Neural progenitor cell (in vitro differentiated cells): ENCODE results near the gene EPHA3. TPM values are rescaled to one million over a fixed set of nuclear protein-coding genes. Genes with fewer than 3 reads are reported as not detected.

Experiments used
- DNase-seq: peaks from one replicate; pipeline ENCODE4 v3.0.0-alpha.2; 2016; ENCODE audit warnings: low spot score
- H2AFZ ChIP-seq: fragments of 200-600 bp; sonication (generic); replicated peaks from 2 replicates; pipeline ENCODE4 v1.6.1; 2016; ENCODE audit warnings: antibody characterized with exemption
- H3F3A ChIP-seq: fragments of 200-600 bp; sonication (generic); 2 replicates; pipeline ENCODE4 v1.6.1; 2016; ENCODE audit warnings: antibody characterized with exemption, low read depth
- H3K27ac ChIP-seq: fragments of 200-600 bp; sonication (generic); 2 replicates; pipeline ENCODE4 v1.5.1; 2016; ENCODE audit warnings: mild to moderate bottlenecking
- H3K27me3 ChIP-seq: fragments of 200-600 bp; sonication (generic); 2 replicates; pipeline ENCODE4 v1.6.1; 2016; ENCODE audit warnings: mild to moderate bottlenecking, moderate library complexity
- H3K36me3 ChIP-seq: fragments of 200-600 bp; sonication (generic); 2 replicates; pipeline ENCODE4 v1.5.1; 2016
- H3K4me1 ChIP-seq: fragments of 200-600 bp; sonication (generic); 2 replicates; pipeline ENCODE4 v1.6.1; 2016; ENCODE audit warnings: mixed run types
- H3K4me2 ChIP-seq: fragments of 200-600 bp; sonication (generic); 2 replicates; pipeline ENCODE4 v1.6.1; 2016
- H3K4me3 ChIP-seq: fragments of 200-600 bp; sonication (generic); 2 replicates; pipeline ENCODE4 v1.5.1; 2016
- H3K79me2 ChIP-seq: fragments of 200-600 bp; sonication (generic); 2 replicates; pipeline ENCODE4 v1.6.1; 2016; ENCODE audit warnings: low read depth
- H3K9ac ChIP-seq: fragments of 200-600 bp; sonication (generic); 2 replicates; pipeline ENCODE4 v1.6.1; 2016
- H3K9me3 ChIP-seq: fragments of 200-600 bp; sonication (generic); 2 replicates; pipeline ENCODE4 v1.5.1; 2016; ENCODE audit warnings: low read depth
- H4K20me1 ChIP-seq: fragments of 200-600 bp; sonication (generic); 2 replicates; pipeline ENCODE4 v1.6.1; 2016; ENCODE audit warnings: low read depth
- H3K27ac Mint-ChIP-seq: 3 replicates; pipeline ENCODE4 v1.8.0; 2021; ENCODE audit warnings: mixed read lengths
- H3K27me3 Mint-ChIP-seq: 2 replicates; pipeline ENCODE4 v1.8.0; 2022; ENCODE audit warnings: low read depth, mild to moderate bottlenecking, inconsistent platforms, moderate library complexity, mixed read lengths; ENCODE audit not compliant: insufficient read depth
- H3K36me3 Mint-ChIP-seq: 3 replicates; pipeline ENCODE4 v1.8.0; 2021; ENCODE audit warnings: mixed read lengths
- H3K4me1 Mint-ChIP-seq: 3 replicates; pipeline ENCODE4 v1.8.0; 2021; ENCODE audit warnings: mixed read lengths
- H3K4me3 Mint-ChIP-seq: 3 replicates; pipeline ENCODE4 v1.8.0; 2021; ENCODE audit warnings: mild to moderate bottlenecking, moderate library complexity, mixed read lengths
- H3K9me3 Mint-ChIP-seq: 3 replicates; pipeline ENCODE4 v1.8.0; 2020; ENCODE audit warnings: mixed read lengths
- CTCF ChIP-seq: fragments of 200-600 bp; sonication (generic); IDR thresholded peaks from 2 replicates; pipeline ENCODE4 v1.5.1; 2017; ENCODE audit warnings: antibody characterized with exemption, mild to moderate bottlenecking
- EZH2 ChIP-seq: fragments of 200-600 bp; sonication (generic); IDR thresholded peaks from 2 replicates; pipeline ENCODE4 v1.6.1; 2017; ENCODE audit warnings: antibody characterized with exemption, mild to moderate bottlenecking, moderate library complexity
- EZH2phosphoT487 ChIP-seq: fragments of 200-600 bp; sonication (generic); IDR thresholded peaks from 2 replicates; pipeline ENCODE4 v1.6.1; 2017; ENCODE audit warnings: antibody characterized with exemption
- total RNA-seq: library from RNA; depleted of rRNA; stranded (reverse); fragments of >200 nt; gene quantifications from 2 replicates; pipeline ENCODE4 v1.2.3, GENCODE V29; 2015; ENCODE audit warnings: low replicate concordance

Gene EPHA3
- total RNA-seq, 1 donor from 2014 or later, result 0.36 TPM

DNA sequence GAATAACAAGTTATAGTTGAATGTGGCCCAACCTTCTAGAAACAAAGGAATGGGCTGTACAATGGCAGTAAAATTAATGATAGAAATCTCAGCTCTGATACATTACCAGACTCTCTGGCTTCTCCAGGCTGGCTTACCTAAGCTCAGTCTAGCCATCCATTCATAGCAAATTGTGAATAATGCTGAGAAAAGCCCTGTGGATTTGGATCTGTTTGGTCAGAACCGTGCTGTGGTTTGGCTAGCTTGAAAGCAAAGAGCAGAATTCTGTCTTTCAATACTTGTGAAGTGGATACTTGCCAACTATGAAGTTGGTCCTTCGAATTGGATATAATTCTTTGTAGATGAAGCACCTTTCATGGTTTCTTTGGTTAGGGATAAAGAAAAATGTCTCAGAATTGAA lies 199.1 kb downstream of the EPHA3 start:
- H3K9ac ChIP-seq, result no peak overlapping the region

GRCh38 chr3:89311581-89311980 lies 204.2 kb downstream of the EPHA3 start:
- no peaks in the 10 kb centered on the region for H3F3A ChIP-seq
- no peak for DNase-seq
- H3K79me2 ChIP-seq, result no peaks in the 10 kb centered on the region
- Mint-ChIP-seq H3K4me1 (peaks cover 24% of the 10 kb centered on the region), H3K4me3 (no peak overlapping the region), H3K36me3 (no peaks in the 10 kb centered on the region), H3K27ac (no peak overlapping the region), H3K27me3 (no peaks in the 10 kb centered on the region), H3K9me3 (peaks cover 2% of the 10 kb centered on the region)
- no peak overlapping the region for H3K27ac ChIP-seq
- no peak overlapping the region for H3K4me2 ChIP-seq
- TF ChIP-seq CTCF (no peak), EZH2 (no peak), EZH2phosphoT487 (no peak)
- no peaks in the 10 kb centered on the region for H3K27me3 ChIP-seq
- no peak overlapping the region for H3K9ac ChIP-seq
- H3K4me3 ChIP-seq, result no peak overlapping the region
- H2AFZ ChIP-seq, result no peak overlapping the region
- H3K9me3 ChIP-seq, result no peaks in the 10 kb centered on the region
- H3K36me3 ChIP-seq, result no peaks in the 10 kb centered on the region
- H4K20me1 ChIP-seq, result no peaks in the 10 kb centered on the region
- H3K4me1 ChIP-seq, result no peaks in the 10 kb centered on the region

More for the DNA sequence above, 199.1 kb downstream of the EPHA3 start:
- Histone ChIP-seq H3K27me3 (no peaks in the 10 kb centered on the region), H3K9me3 (no peaks in the 10 kb centered on the region), H3K4me3 (no peak overlapping the region), H4K20me1 (no peaks in the 10 kb centered on the region), H3K79me2 (no peaks in the 10 kb centered on the region), H3K4me1 (no peaks in the 10 kb centered on the region), H3K4me2 (no peak overlapping the region), H3K36me3 (no peaks in the 10 kb centered on the region), H2AFZ (no peak overlapping the region), H3K27ac (no peak overlapping the region), H3F3A (no peaks in the 10 kb centered on the region)
- H3K4me1 Mint-ChIP-seq, result peaks cover 6% of the 10 kb centered on the region
- H3K27ac Mint-ChIP-seq, result no peak overlapping the region
- TF ChIP-seq CTCF (no peak), EZH2phosphoT487 (no peak), EZH2 (no peak)
- peaks cover 2% of the 10 kb centered on the region for H3K36me3 Mint-ChIP-seq
- no peak overlapping the region for H3K4me3 Mint-ChIP-seq
- no peaks in the 10 kb centered on the region for H3K27me3 Mint-ChIP-seq
- peaks cover 2% of the 10 kb centered on the region for H3K9me3 Mint-ChIP-seq
- DNase-seq, result no peak

DNA sequence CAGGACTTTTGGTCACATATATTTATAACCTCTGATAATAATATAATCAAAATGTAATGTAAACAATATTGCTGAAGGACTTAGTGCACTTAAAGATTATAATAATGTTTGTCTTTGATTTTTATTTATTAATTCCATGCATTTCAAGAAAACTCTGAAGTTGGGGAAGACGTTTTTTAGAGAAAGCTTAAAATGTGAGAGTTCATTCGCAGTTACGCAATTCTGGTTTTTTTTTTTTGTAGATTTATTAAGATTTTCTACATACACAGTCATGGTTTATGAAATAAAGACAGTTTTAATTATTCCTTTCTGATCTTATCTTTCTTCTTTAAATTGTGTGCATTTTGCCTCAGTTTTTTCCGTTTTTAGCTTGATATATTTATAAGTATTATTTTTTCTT lies 204.7 kb downstream of the EPHA3 start:
- H3K27me3 ChIP-seq, result no peaks in the 10 kb centered on the region
- no peaks in the 10 kb centered on the region for H3K4me1 ChIP-seq
- no peaks in the 10 kb centered on the region for H3K36me3 ChIP-seq
- no peaks in the 10 kb centered on the region for H3K9me3 ChIP-seq
- no peak overlapping the region for H3K27ac Mint-ChIP-seq
- no peaks in the 10 kb centered on the region for H3F3A ChIP-seq
- no peak overlapping the region for H3K9ac ChIP-seq
- no peaks in the 10 kb centered on the region for H4K20me1 ChIP-seq
- H2AFZ ChIP-seq, result no peak overlapping the region
- no peaks in the 10 kb centered on the region for H3K36me3 Mint-ChIP-seq
- no peak for DNase-seq
- no peak overlapping the region for H3K4me2 ChIP-seq
- H3K4me1 Mint-ChIP-seq, result peaks cover 24% of the 10 kb centered on the region
- H3K4me3 ChIP-seq, result no peak overlapping the region
- peaks cover 2% of the 10 kb centered on the region for H3K9me3 Mint-ChIP-seq
- H3K79me2 ChIP-seq, result no peaks in the 10 kb centered on the region
- no peak overlapping the region for H3K4me3 Mint-ChIP-seq
- no peak for TF ChIP-seq EZH2
- no peak for TF ChIP-seq EZH2phosphoT487
- no peak for TF ChIP-seq CTCF
- H3K27me3 Mint-ChIP-seq, result no peaks in the 10 kb centered on the region
- H3K27ac ChIP-seq, result no peak overlapping the region
